Esophagus muscularis mucosa (tissue), 4 donors: ENCODE data around the gene AKT3.

Experiments used
- CTCF ChIP-seq, 3 experiments: fragments of 200-600 bp in 2 of 3; fragments of 450-650 bp in 1 of 3; sonication (generic) in 2 of 3; IDR thresholded peaks; one replicate each; pipeline ENCODE4 v1.5.1; 2017 to 2019; ENCODE audit warnings: antibody characterized with exemption in 3 of 3, mild to moderate bottlenecking in 2 of 3, moderate library complexity in 1 of 3
- EP300 ChIP-seq: sonication (generic); formaldehyde crosslinking; IDR thresholded peaks from one replicate; pipeline ENCODE4 v1.6.1; 2017; ENCODE audit warnings: antibody characterized with exemption
- POLR2A ChIP-seq: fragments of 450-650 bp; IDR thresholded peaks from one replicate; pipeline ENCODE4 v1.6.1; 2017; ENCODE audit warnings: antibody characterized with exemption, moderate library complexity, mild to moderate bottlenecking, low read depth
- POLR2AphosphoS5 ChIP-seq, 2 donors: sonication (generic); formaldehyde crosslinking; IDR thresholded peaks; one replicate each; pipeline ENCODE4 v1.6.1; 2017; ENCODE audit warnings: antibody characterized with exemption in 2 of 2

- no peak for TF ChIP-seq POLR2AphosphoS5 (IDR thresholded peaks at IDR 0.05)
- TF ChIP-seq POLR2A = no peak
- no peak for TF ChIP-seq CTCF (IDR thresholded peaks at IDR 0.05)
- TF ChIP-seq EP300 = no peak
These were observed 380.5 kb downstream of the AKT3 start for GRCh38 chr1:243469497-243469896.
